GM18909 (cell line): ENCODE measurements around the gene ALDH1A3.

Experiments used
- ATAC-seq: cut with Tn5 transposase; IDR thresholded peaks from one replicate; pipeline ENCODE4 v1.9.1; 2021; ENCODE audit warnings: mild to moderate bottlenecking; ENCODE audit not compliant: unreplicated experiment, poor library complexity

The ALDH1A3 gene

GRCh38 chr15:100880139-100880896 lies 687 bp downstream of the ALDH1A3 start:
- ATAC-seq, result no peak

GRCh38 chr15:100880897-100881242 lies 1.2 kb downstream of the ALDH1A3 start:
- ATAC-seq, result no peak

- ATAC-seq, result no peak
Observed at GRCh38 chr15:100881573-100882336, 2.1 kb downstream of the ALDH1A3 start.

- ATAC-seq, result no peak
Observed at GRCh38 chr15:100885116-100885515, 5.5 kb downstream of the ALDH1A3 start.

- no peak for ATAC-seq
Observed at GRCh38 chr15:100885811-100886210, 6.2 kb downstream of the ALDH1A3 start.

GRCh38 chr15:100887211-100887913 lies 7.7 kb downstream of the ALDH1A3 start:
- ATAC-seq, result no peak

GRCh38 chr15:100889385-100890050 lies 9.9 kb downstream of the ALDH1A3 start:
- no peak for ATAC-seq

- ATAC-seq, result no peak
Observed at GRCh38 chr15:100890051-100890720, 10.6 kb downstream of the ALDH1A3 start.

- ATAC-seq, result no peak
Observed at GRCh38 chr15:100890850-100891249, 11.2 kb downstream of the ALDH1A3 start.

- ATAC-seq, result no peak
Observed at GRCh38 chr15:100891307-100892012, 11.8 kb downstream of the ALDH1A3 start.

- no peak for ATAC-seq
Observed at GRCh38 chr15:100892013-100892355, 12.4 kb downstream of the ALDH1A3 start.

- ATAC-seq, result no peak
Observed at GRCh38 chr15:100893261-100893963, 13.8 kb downstream of the ALDH1A3 start.

GRCh38 chr15:100893964-100894295 lies 14.3 kb downstream of the ALDH1A3 start:
- no peak for ATAC-seq

- ATAC-seq, result no peak
Observed at GRCh38 chr15:100895721-100896120, 16.1 kb downstream of the ALDH1A3 start.

GRCh38 chr15:100897221-100898151 lies 17.9 kb downstream of the ALDH1A3 start:
- ATAC-seq, result no peak

GRCh38 chr15:100898152-100898490 lies 18.5 kb downstream of the ALDH1A3 start:
- ATAC-seq, result no peak

GRCh38 chr15:100898661-100899462 lies 19.2 kb downstream of the ALDH1A3 start:
- no peak for ATAC-seq
